Mammary epithelial cell (primary cell): Measurements from ENCODE around the gene ZHX3.

Experiments
- EZH2 ChIP-seq: IDR thresholded peaks from 2 replicates; pipeline ENCODE4 v1.6.1; 2012; ENCODE audit warnings: low read length, inconsistent platforms, borderline replicate concordance
- TF ChIP-seq, protein P1 (sequence below), 2 donors: IDR thresholded peaks in 1 of 2; conservative IDR thresholded peaks in 1 of 2; 2 replicates each; pipeline ENCODE4 v1.5.1; 2011 to 2012; ENCODE audit warnings: inconsistent platforms in 2 of 2, low read length in 2 of 2, mild to moderate bottlenecking in 2 of 2, control low read depth in 1 of 2, low read depth in 1 of 2; ENCODE audit not compliant: insufficient read depth in 1 of 2; ENCODE audit errors: extremely low read depth in 1 of 2

DNA sequence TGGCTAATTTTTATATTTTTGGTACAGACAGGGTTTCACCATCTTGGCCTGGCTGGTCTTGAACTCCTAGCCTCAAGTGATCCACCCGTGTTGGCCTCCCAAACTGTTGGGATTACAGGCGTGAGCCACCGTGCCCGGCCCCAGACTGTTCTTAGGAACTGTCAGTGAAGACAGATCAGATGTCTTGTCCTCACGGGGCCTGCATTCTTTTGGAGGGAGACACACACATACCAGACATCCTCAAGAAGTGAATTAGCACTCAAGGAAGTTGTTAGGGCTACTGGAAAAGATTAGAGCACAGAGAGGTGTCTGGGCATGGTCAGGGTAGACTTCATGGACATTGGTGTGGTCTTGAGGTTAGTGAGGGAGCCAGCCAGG, 12.8 kb upstream of the ZHX3 start:
- TF ChIP-seq, protein P1, sequence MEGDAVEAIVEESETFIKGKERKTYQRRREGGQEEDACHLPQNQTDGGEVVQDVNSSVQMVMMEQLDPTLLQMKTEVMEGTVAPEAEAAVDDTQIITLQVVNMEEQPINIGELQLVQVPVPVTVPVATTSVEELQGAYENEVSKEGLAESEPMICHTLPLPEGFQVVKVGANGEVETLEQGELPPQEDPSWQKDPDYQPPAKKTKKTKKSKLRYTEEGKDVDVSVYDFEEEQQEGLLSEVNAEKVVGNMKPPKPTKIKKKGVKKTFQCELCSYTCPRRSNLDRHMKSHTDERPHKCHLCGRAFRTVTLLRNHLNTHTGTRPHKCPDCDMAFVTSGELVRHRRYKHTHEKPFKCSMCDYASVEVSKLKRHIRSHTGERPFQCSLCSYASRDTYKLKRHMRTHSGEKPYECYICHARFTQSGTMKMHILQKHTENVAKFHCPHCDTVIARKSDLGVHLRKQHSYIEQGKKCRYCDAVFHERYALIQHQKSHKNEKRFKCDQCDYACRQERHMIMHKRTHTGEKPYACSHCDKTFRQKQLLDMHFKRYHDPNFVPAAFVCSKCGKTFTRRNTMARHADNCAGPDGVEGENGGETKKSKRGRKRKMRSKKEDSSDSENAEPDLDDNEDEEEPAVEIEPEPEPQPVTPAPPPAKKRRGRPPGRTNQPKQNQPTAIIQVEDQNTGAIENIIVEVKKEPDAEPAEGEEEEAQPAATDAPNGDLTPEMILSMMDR (conservative IDR thresholded peaks at IDR 0.05 in 1 of 2, IDR thresholded peaks at IDR 0.05 in 1 of 2; ENCODE audit: extremely low read depth in 1 of 2, insufficient read depth in 1 of 2, low read depth in 1 of 2, low read length in 2 of 2) = no peak
- TF ChIP-seq EZH2 = no peak
